Spinal cord (tissue), 10 donors: ENCODE data around the gene CUL7. TPM values are rescaled to one million over a fixed set of nuclear protein-coding genes. Genes with fewer than 3 reads are reported as not detected.
A peak's percentile ranks its signal among the peaks of the same experiment; 100 is the strongest.

Source experiments
- DNase-seq, 6 donors: peaks; one replicate each; pipeline versions ENCODE4 v3.0.0 to v3.0.0-alpha.2; 2013 to 2015; ENCODE audit warnings: low spot score in 6 of 6, low read depth in 4 of 6
- H3K27ac ChIP-seq: one replicate; pipeline ENCODE4 v1.5.1; 2013; ENCODE audit warnings: low read depth, low read length, control low read depth
- H3K27me3 ChIP-seq: one replicate; pipeline ENCODE4 v1.6.1; 2013; ENCODE audit warnings: low read length; ENCODE audit not compliant: control insufficient read depth, insufficient read depth
- H3K36me3 ChIP-seq: one replicate; pipeline ENCODE4 v1.6.1; 2013; ENCODE audit warnings: low read length; ENCODE audit not compliant: control insufficient read depth, insufficient read depth
- H3K4me1 ChIP-seq: one replicate; pipeline ENCODE4 v1.6.1; 2013; ENCODE audit warnings: low read length; ENCODE audit not compliant: control insufficient read depth, insufficient read depth
- H3K4me3 ChIP-seq: one replicate; pipeline ENCODE4 v1.5.1; 2013; ENCODE audit warnings: low read depth, low read length, control low read depth
- H3K9me3 ChIP-seq: one replicate; pipeline ENCODE4 v1.6.1; 2013; ENCODE audit warnings: low read length; ENCODE audit not compliant: control insufficient read depth, insufficient read depth
- WGBS: methylation state at CpG from one replicate; pipeline ENCODE4 v1.1.5; 2013; ENCODE audit warnings: missing lambda C conversion rate; ENCODE audit not compliant: insufficient coverage; 5-methylcytosine and 5-hydroxymethylcytosine counted together
- polyA plus RNA-seq, 2 donors: library from polyadenylated mRNA; unstranded; fragments of 120-200 nt; gene quantifications; one replicate each; pipeline ENCODE4 v1.2.1, GENCODE V29; 2013; ENCODE audit not compliant: insufficient read length in 2 of 2
- total RNA-seq, 2 donors: library from RNA; depleted of rRNA in 1 of 2; stranded (reverse); fragments of 120-200 nt in 1 of 2; fragments of >200 nt in 1 of 2; gene quantifications; one replicate each; pipeline versions ENCODE4 v1.2.3 to v1.2.4, GENCODE V29; 2013 to 2014
- donor health status: healthy.

Gene CUL7
- total and polyA plus RNA-seq, 4 donors: 15.2 to 36.1 (median 22.7) TPM

DNA sequence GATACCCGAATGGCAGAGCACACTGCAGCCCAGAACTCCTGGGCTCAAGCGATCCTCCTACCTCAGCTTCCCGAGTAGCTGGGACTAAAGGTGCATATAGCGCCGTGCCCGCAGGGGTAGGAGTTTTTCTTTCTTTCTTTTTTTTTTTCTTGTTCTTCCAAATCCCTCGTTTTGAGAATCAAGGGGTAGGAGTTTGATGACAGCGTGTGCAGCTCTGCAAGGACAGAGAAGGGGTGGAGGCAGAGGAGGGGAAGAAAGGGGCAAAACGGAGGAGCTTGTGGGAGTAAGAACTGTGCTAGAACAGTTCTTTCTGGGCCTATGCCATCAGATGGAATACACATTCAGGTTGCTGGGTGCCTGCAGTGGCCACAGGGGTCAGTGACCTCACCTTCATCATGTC lies 16.9 kb downstream of the CUL7 start:
- H3K27me3 ChIP-seq: no peaks in the 10 kb centered on the region
- H3K4me3 ChIP-seq: no peak overlapping the region
- peaks cover 77% of the 10 kb centered on the region for H3K36me3 ChIP-seq

DNA sequence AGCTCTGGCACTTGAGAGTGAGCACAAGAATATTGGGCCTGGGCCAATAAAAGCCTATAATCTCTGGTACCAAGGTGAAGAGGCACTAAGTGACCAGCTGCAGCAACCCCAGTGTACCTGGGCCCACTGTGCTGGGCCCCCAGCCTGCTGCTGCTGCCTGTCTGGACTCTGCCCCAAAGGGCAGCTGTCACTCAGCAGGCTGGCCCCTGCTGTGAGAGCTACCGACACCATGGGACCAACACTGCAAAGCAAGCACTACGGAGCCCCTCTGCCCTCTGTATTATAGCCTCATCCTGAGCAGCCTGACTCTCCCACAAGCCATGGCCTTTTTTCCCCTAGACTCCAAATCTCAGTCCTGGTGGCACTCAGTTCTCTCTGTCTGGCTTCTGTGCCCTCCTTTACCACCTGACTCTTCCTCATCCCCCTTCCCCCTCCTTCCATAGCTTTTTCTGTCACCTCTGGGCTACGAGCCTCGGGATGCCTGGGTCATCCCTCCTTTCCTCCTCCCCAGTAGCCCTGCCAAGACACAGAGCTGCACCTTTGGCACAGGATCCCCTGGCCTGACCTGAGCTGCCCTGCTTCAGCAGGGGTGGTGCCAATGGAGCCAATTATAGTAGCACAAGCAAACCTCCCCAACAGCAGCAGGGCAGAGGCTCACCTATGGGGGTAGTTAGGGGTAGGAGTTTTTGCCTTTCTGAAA lies 18.0 kb downstream of the CUL7 start:
- no peak for DNase-seq
- Histone ChIP-seq H3K4me1 (no peaks in the 10 kb centered on the region), H3K36me3 (peaks cover 77% of the 10 kb centered on the region), H3K27me3 (no peaks in the 10 kb centered on the region), H3K9me3 (no peaks in the 10 kb centered on the region), H3K4me3 (no peak overlapping the region), H3K27ac (no peak overlapping the region)
- WGBS: 83% methylated on average over 4 of the region's 4 CpGs

More for the DNA sequence above, 16.9 kb downstream of the CUL7 start:
- Histone ChIP-seq H3K27ac (no peak overlapping the region), H3K4me1 (no peaks in the 10 kb centered on the region), H3K9me3 (no peaks in the 10 kb centered on the region)
- WGBS: 100% methylated on average over 2 of the region's 9 CpGs
- no peak for DNase-seq

DNA sequence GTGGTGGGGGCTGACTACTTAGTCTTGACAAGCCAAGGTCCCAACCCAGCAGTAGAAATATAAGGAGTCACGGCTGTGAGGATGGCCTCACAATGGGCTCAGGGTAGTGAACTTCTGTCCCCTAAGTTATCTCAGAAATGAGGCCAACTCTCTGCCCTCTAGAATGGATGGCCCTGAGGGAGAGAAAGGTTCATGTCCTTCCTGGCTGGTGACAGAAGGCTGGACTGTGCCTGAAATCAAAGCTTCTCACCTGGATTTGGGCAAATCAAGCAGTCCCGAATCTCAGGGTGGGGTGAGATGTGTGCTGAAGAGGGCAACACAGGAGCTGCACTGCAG lies 19.5 kb downstream of the CUL7 start:
- no peak for DNase-seq
- Histone ChIP-seq H3K36me3 (peaks cover 76% of the 10 kb centered on the region), H3K27ac (no peak overlapping the region), H3K4me1 (no peaks in the 10 kb centered on the region), H3K4me3 (no peak overlapping the region), H3K27me3 (no peaks in the 10 kb centered on the region), H3K9me3 (no peaks in the 10 kb centered on the region)
- WGBS: 78% methylated on average over 2 of the region's 2 CpGs

DNA sequence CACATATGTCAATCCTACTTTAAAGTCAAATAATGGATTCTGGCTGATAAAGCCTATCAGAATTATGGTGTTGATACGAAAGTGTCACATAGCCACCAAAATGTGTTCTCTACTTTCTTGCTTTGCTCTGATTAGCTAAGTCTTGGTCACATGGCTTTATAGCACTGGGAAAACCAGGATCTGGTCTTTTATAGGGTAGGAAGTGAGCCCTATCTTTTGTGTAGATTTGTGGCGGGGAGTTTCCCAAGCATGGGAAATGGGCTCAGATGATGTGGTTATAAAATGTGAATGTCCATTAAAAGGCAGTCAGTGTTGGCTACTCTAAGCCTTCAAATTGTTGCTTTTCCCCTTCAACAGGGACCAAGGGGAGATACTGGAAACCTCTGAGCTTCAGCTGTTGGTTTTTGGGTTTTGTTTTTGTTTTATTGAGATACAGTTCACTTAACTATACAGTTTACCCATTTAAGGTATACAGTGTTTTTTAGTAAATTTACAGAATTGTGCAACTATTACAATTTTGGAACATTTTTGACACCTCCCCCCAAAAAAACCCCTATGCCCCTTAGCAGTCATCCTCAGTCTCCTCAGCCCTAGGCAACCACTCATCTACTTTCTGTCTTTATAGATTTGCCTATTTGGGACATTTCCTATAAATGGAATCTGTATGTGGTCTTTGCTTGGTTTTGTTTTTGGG lies 20.0 kb downstream of the CUL7 start:
- no peaks in the 10 kb centered on the region for H3K4me1 ChIP-seq
- no peak overlapping the region for H3K4me3 ChIP-seq
- H3K27ac ChIP-seq: no peak overlapping the region
- peaks cover 76% of the 10 kb centered on the region for H3K36me3 ChIP-seq
- no peaks in the 10 kb centered on the region for H3K9me3 ChIP-seq
- no peak for DNase-seq
- no CpG with 5 or more reads among the region's 2 CpGs for WGBS
- no peaks in the 10 kb centered on the region for H3K27me3 ChIP-seq

DNA sequence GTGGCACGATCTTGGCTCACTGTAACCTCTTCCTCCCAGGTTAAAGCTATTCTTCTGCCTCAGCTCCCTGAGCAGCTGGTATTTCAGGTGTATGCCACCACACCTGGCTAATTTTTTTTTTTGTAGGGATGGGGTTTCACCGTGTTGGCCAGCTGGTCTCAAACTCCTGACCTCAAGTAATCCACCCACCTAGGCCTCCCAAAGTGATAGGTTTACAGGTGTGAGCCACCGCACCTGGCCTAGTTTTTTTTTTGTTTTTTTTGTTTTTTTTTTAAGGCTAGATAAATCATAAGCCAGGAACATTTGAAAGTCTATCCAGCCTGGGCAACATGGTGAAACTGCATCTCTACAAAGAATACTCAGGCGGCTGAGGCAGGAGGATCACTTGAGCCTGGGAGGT lies 21.3 kb downstream of the CUL7 start:
- Histone ChIP-seq H3K4me3 (no peak overlapping the region), H3K9me3 (no peaks in the 10 kb centered on the region), H3K4me1 (no peaks in the 10 kb centered on the region), H3K27me3 (no peaks in the 10 kb centered on the region), H3K36me3 (peaks cover 76% of the 10 kb centered on the region), H3K27ac (no peak overlapping the region)
- DNase-seq: no peak
- 100% methylated on average over 1 of the region's 4 CpGs for WGBS

DNA sequence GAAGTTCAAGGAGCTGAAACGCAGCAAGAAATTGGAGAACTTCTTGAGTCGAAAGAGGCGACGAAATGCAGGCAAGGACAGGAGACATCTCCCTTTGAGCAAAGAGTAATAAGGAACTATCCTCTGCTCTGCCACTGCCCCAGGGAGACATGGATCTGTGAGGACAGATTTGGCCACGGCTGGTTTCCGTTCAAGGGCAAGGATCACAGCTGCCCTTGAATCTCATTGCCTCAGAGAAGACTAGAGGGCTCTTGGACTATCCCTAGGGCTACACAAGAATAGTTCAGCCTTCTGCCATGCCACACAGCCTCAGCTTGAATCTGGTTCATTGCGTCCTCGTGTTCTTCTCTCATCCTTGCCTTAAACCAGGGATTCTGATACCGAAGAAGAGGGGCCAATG lies 24.5 kb downstream of the CUL7 start:
- Histone ChIP-seq H3K4me1 (no peaks in the 10 kb centered on the region), H3K27ac (no peak overlapping the region), H3K9me3 (no peaks in the 10 kb centered on the region), H3K27me3 (no peaks in the 10 kb centered on the region), H3K36me3 (peaks cover 79% of the 10 kb centered on the region), H3K4me3 (no peak overlapping the region)
- 94% methylated on average over 9 of the region's 9 CpGs for WGBS
- no peak for DNase-seq

DNA sequence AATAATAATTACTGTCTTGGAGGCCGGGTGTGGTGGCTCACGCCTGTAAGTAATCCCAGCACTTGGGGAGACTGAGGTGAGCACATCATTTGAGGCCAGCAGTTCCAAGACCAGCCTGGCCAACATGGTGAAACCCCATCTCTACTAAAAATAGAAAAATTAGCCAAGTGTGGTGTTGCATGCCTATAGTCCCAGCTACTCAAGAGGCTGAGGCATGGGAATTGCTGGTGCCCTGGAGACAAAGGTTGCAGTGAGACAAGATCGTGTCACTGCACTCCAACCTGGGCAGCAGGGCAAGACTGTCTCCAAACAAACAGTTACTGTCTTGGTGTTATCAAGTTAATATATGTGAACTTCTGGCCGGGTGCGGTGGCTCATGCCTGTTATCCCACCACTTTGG lies 27.3 kb downstream of the CUL7 start:
- no peaks in the 10 kb centered on the region for H3K27me3 ChIP-seq
- no peaks in the 10 kb centered on the region for H3K9me3 ChIP-seq
- H3K4me1 ChIP-seq: peaks cover 12% of the 10 kb centered on the region
- H3K36me3 ChIP-seq: peaks cover 74% of the 10 kb centered on the region
- no peak overlapping the region for H3K4me3 ChIP-seq
- no peak for DNase-seq
- no peak overlapping the region for H3K27ac ChIP-seq
- 100% methylated on average over 3 of the region's 5 CpGs for WGBS

DNA sequence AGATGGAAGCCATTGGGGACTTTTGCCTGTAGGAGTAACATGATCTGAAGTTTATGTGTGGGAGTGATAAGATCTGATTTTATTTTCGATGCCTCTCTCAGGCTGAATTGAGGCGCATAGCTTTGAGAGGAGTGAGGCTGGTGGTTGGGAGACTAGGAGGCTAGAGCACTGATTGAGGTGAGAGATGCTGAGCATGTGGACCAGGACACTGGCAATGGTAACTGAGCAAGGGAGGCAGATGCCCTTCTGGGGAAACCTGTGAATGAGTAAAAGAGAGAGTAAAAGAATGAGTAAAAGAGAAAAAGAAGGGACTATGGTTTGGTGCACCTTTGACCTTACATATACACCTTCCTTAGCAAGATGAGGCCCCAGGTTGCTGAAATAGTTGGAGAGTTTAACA lies 29.2 kb downstream of the CUL7 start:
- H3K4me3 ChIP-seq: no peak overlapping the region
- no peak for DNase-seq
- WGBS: 100% methylated on average over 2 of the region's 2 CpGs
- no peaks in the 10 kb centered on the region for H3K9me3 ChIP-seq
- H3K27me3 ChIP-seq: no peaks in the 10 kb centered on the region
- peaks cover 22% of the 10 kb centered on the region for H3K4me1 ChIP-seq
- H3K27ac ChIP-seq: no peak overlapping the region
- H3K36me3 ChIP-seq: peaks cover 74% of the 10 kb centered on the region

DNA sequence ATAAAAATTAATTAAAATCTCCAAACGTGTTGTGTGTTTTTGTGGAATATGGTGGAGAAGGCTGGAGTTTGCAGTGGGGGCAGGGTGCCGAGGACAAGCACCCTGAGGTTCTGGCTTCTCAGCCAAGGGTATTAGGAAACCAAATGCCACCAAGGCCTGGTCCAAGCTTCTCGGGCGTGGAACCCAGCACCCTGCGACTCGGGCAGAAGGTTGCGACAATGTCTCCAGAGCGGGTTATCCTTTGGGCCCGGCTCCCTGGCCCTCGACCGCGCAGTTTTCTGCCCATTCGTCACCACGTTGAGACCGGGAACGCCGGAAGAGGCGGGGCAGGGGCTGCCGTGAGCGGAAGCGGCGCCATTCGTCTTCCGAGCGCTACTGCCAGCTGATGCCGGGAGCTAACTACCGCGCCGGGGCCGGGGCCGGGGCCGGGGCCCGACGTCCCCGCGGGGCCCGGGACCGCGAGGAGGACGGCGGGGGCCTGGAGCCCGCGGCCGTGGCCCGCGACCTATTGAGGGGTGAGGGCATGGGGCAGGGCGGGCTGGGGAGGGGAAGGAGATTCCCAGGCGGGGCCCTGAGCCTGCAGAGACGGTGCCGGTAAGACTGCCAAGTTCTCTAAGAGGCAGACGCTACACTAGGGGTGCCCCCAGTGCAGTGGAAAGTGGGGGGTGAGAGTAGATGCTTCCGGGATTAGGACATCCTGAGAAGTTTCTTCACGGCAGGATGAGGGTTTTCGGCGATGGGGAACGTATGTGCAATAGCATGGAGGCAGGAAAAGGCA lies 32.2 kb downstream of the CUL7 start, which contains the start of gene RRP36:
TSS of gene RRP36 (plus strand) at position 354 of the 778 bp plus-strand sequence. CDS start at position 386, 32 bp downstream.
- Histone ChIP-seq H3K27ac (peak within 1 kb of the TSS; percentile 92), H3K4me3 (peak within 1 kb of the TSS; percentile 77), H3K36me3 (peaks cover 72% of the 10 kb centered on the region), H3K9me3 (no peaks in the 10 kb centered on the region), H3K4me1 (peaks cover 30% of the 10 kb centered on the region), H3K27me3 (no peaks in the 10 kb centered on the region)
- WGBS: under 1% methylated on average over 56 of the region's 56 CpGs
- DNase-seq: peak; percentile 46 to 92 (median 66)
